Ovary (tissue), 9 donors: ENCODE results near the gene LGALS3. TPM values are rescaled to one million over a fixed set of nuclear protein-coding genes. Genes with fewer than 3 reads are reported as not detected.
A peak's percentile ranks its signal among the peaks of the same experiment; 100 is the strongest.

Source experiments
- DNase-seq, 5 donors: peaks; one replicate each; pipeline ENCODE4 v3.0.0-alpha.2; 2019 to 2020
- H3K27ac ChIP-seq, 2 donors: fragments of 200-600 bp; one replicate each; pipeline versions ENCODE4 v1.5.1 to v1.8.0; 2019 to 2022
- H3K27me3 ChIP-seq: fragments of 200-600 bp; one replicate; pipeline ENCODE4 v1.8.0; 2022
- H3K36me3 ChIP-seq: fragments of 200-600 bp; sonication (generic); one replicate; pipeline ENCODE4 v1.5.1; 2019
- H3K4me1 ChIP-seq: one replicate; pipeline ENCODE4 v1.8.1; 2013; ENCODE audit warnings: mild to moderate bottlenecking, moderate library complexity; ENCODE audit not compliant: insufficient read depth
- H3K4me3 ChIP-seq: fragments of 200-600 bp; sonication (generic); one replicate; pipeline ENCODE4 v1.5.1; 2017
- H3K9me3 ChIP-seq, 2 donors: fragments of 200-600 bp in 1 of 2; sonication (generic) in 1 of 2; one replicate each; pipeline versions ENCODE4 v1.5.1 to v1.8.1; 2013 to 2019; ENCODE audit warnings: mild to moderate bottlenecking in 1 of 2, moderate library complexity in 1 of 2
- CTCF ChIP-seq, 3 donors: fragments of 450-650 bp in 2 of 3; fragments of 200-600 bp in 1 of 3; IDR thresholded peaks; one replicate each; pipeline versions ENCODE4 v1.5.1 to v1.8.0; 2016 to 2022; ENCODE audit warnings: antibody characterized with exemption in 3 of 3, mild to moderate bottlenecking in 1 of 3
- EP300 ChIP-seq: sonication (generic); formaldehyde crosslinking; IDR thresholded peaks from one replicate; pipeline ENCODE4 v1.6.1; 2017; ENCODE audit warnings: antibody characterized with exemption
- POLR2A ChIP-seq: fragments of 450-650 bp; IDR thresholded peaks from one replicate; pipeline ENCODE4 v1.6.1; 2017; ENCODE audit warnings: antibody characterized with exemption, mild to moderate bottlenecking, moderate library complexity
- WGBS, 3 donors: extraction: QIAGEN DNeasy Blood & Tissue Kit in 1 of 3; methylation state at CpG; one replicate each; pipeline versions ENCODE4 v1.1.5 to v1.1.7; 2013 to 2017; 5-methylcytosine and 5-hydroxymethylcytosine counted together
- intact Hi-C, 4 donors: fragments of 100-400 bp; cut with DNase I; formaldehyde crosslinking; loops; one replicate each; pipeline versions ENCODE4 v1.11.0 to v1.15.1; 2022 to 2023
- polyA plus RNA-seq, 2 donors: library from polyadenylated mRNA; stranded (reverse); fragments of 200-250 nt in 1 of 2; fragments of 350-450 nt in 1 of 2; fragmentation: Illumina TruSeq in 1 of 2; extraction: RNeasy Lipid Tissue Mini Kit (QIAGEN cat#74804) in 1 of 2; gene quantifications; one replicate each; pipeline ENCODE4 v1.2.3, GENCODE V29; 2013 to 2014
- total RNA-seq, 7 donors: library from RNA; depleted of rRNA in 2 of 7; stranded (reverse); fragments of >200 nt in 2 of 7; fragmentation: NEBNext Ultra II Directional in 3 of 7; extraction: Animal tissue kit (Norgen Biotek cat#: 25700) in 3 of 7; gene quantifications; one replicate each; pipeline versions ENCODE4 v1.1.0 to v1.2.4, GENCODE V29; 2016 to 2023
- donor health status: DM: no; HTN: no; CAD: no; lungs with moderate emphysema.
- donor health status: DM: no; HTN: no; CAD: no.
- donor health status: Bipolar disorder and iron deficiency.
- donor health status: DM: yes; HTN: yes; CAD: no.
- donor health status: DM: no; HTN: no; CAD: no.
- donor health status: DM: yes; HTN: yes; CAD: no.

LGALS3 gene
- total and polyA plus RNA-seq, 9 donors, result 227 to 516 (median 259) TPM

- no peak overlapping the region for H3K27ac ChIP-seq
- no peak overlapping the region for H3K4me3 ChIP-seq
- intact Hi-C loops, result loop anchor here in 2 of 4 donors (10.0 kb wide), 1 partner anchor 57 kb away; no protein-coding TSS in a partner anchor
- no peaks in the 10 kb centered on the region for H3K27me3 ChIP-seq
- H3K9me3 ChIP-seq, result no peaks in the 10 kb centered on the region
- peaks cover 13% of the 10 kb centered on the region for H3K4me1 ChIP-seq
- TF ChIP-seq CTCF (IDR thresholded peaks at IDR 0.05) (no peak), EP300 (no peak), POLR2A (no peak)
- no peaks in the 10 kb centered on the region for H3K36me3 ChIP-seq
- 84 to 94% (median 90%) methylated on average over 5 of the region's 5 CpGs for WGBS, 3 donors
- no peak for DNase-seq
These were observed 31.0 kb upstream of the LGALS3 start for GRCh38 chr14:55097881-55098560.

GRCh38 chr14:55098561-55098898 is 30.5 kb upstream of the LGALS3 start:
- WGBS, 3 donors, result 87 to 100% (median 100%) methylated on average over 1 of the region's 1 CpG
- TF ChIP-seq CTCF (IDR thresholded peaks at IDR 0.05) (no peak), POLR2A (no peak), EP300 (no peak)
- no peak overlapping the region for H3K4me3 ChIP-seq
- H3K9me3 ChIP-seq, result no peaks in the 10 kb centered on the region
- intact Hi-C loops, result loop anchor here in 2 of 4 donors (10.0 kb wide), 1 partner anchor 56 kb away; no protein-coding TSS in a partner anchor
- no peaks in the 10 kb centered on the region for H3K36me3 ChIP-seq
- peaks cover 18% of the 10 kb centered on the region for H3K4me1 ChIP-seq
- no peak for DNase-seq
- H3K27ac ChIP-seq, result peak overlapping the region in 1 of 2 donors; percentile 41
- no peaks in the 10 kb centered on the region for H3K27me3 ChIP-seq

- 14 to 19% (median 18%) methylated on average over 2 of the region's 2 CpGs for WGBS, 3 donors
- H3K27ac ChIP-seq, result peak overlapping the region; percentile 30 to 41
These were observed 29.3 kb upstream of the LGALS3 start for GRCh38 chr14:55099756-55100155.

GRCh38 chr14:55101698-55102097 is 27.4 kb upstream of the LGALS3 start:
- no peak for TF ChIP-seq EP300
- no peak for TF ChIP-seq POLR2A
- no peak for TF ChIP-seq CTCF (IDR thresholded peaks at IDR 0.05)
- Histone ChIP-seq H3K27me3 (no peaks in the 10 kb centered on the region), H3K4me1 (peaks cover 30% of the 10 kb centered on the region), H3K9me3 (no peaks in the 10 kb centered on the region), H3K36me3 (no peaks in the 10 kb centered on the region), H3K4me3 (no peak overlapping the region), H3K27ac (peak overlapping the region; percentile 7 to 91)
- WGBS, 3 donors, result 93 to 95% (median 93%) methylated on average over 5 of the region's 5 CpGs
- intact Hi-C loops, result no loop called here
- DNase-seq, result no peak

More at GRCh38 chr14:55099756-55100155, 29.3 kb upstream of the LGALS3 start:
- H3K9me3 ChIP-seq, result no peaks in the 10 kb centered on the region
- TF ChIP-seq POLR2A (no peak), CTCF (IDR thresholded peaks at IDR 0.05) (no peak), EP300 (no peak)
- DNase-seq, result no peak
- no peaks in the 10 kb centered on the region for H3K36me3 ChIP-seq
- intact Hi-C loops, result loop anchor here in 2 of 4 donors (10.0 kb wide), 1 partner anchor 55 kb away; no protein-coding TSS in a partner anchor
- H3K4me3 ChIP-seq, result no peak overlapping the region
- H3K27me3 ChIP-seq, result no peaks in the 10 kb centered on the region
- peaks cover 25% of the 10 kb centered on the region for H3K4me1 ChIP-seq
